Type B pancreatic cell (in vitro differentiated cells): ENCODE measurements around the gene CTAG2. TPM values are rescaled to one million over a fixed set of nuclear protein-coding genes. Genes with fewer than 3 reads are reported as not detected.
A peak's percentile ranks its signal among the peaks of the same experiment; 100 is the strongest.

Experiments used
- DNase-seq: peaks from one replicate; pipeline ENCODE4 v3.0.0; 2021; ENCODE audit warnings: mixed read lengths; ENCODE audit not compliant: unreplicated experiment; ENCODE audit errors: extremely low spot score
- H3K27ac Mint-ChIP-seq: 2 replicates; pipeline ENCODE4 v1.8.0; 2021; ENCODE audit warnings: mild to moderate bottlenecking, mixed read lengths
- H3K27me3 Mint-ChIP-seq: 2 replicates; pipeline ENCODE4 v1.8.0; 2021; ENCODE audit warnings: mixed read lengths
- H3K36me3 Mint-ChIP-seq: 2 replicates; pipeline ENCODE4 v1.8.0; 2021; ENCODE audit warnings: mixed read lengths
- H3K4me1 Mint-ChIP-seq: one replicate; pipeline ENCODE4 v1.8.0; 2021; ENCODE audit warnings: mixed read lengths; ENCODE audit not compliant: unreplicated experiment
- H3K4me3 Mint-ChIP-seq: 2 replicates; pipeline ENCODE4 v1.8.0; 2021; ENCODE audit warnings: mild to moderate bottlenecking, mixed read lengths
- H3K9me3 Mint-ChIP-seq: 2 replicates; pipeline ENCODE4 v1.8.0; 2021; ENCODE audit warnings: mixed read lengths
- CTCF ChIP-seq: fragments of 200-600 bp; sonication (generic); conservative IDR thresholded peaks from 2 replicates; pipeline ENCODE4 v1.5.0; 2021; ENCODE audit warnings: antibody characterized with exemption, mild to moderate bottlenecking
- total RNA-seq: library from RNA; stranded (reverse); gene quantifications from 2 replicates; pipeline ENCODE4 v1.2.1, GENCODE V29; 2021; ENCODE audit warnings: low replicate concordance

The CTAG2 gene
- total RNA-seq, 1 donor from 2014 or later, result not detected

GRCh38 chrX:154603438-154604430 lies 49.6 kb downstream of the CTAG2 start:
- H3K36me3 Mint-ChIP-seq, result no peaks in the 10 kb centered on the region
- peak; percentile 50 for DNase-seq
- H3K4me3 Mint-ChIP-seq, result no peak overlapping the region
- peaks cover 8% of the 10 kb centered on the region for H3K9me3 Mint-ChIP-seq
- peaks cover 27% of the 10 kb centered on the region for H3K27me3 Mint-ChIP-seq
- H3K4me1 Mint-ChIP-seq, result no peaks in the 10 kb centered on the region
- TF ChIP-seq CTCF, result no peak
- no peak overlapping the region for H3K27ac Mint-ChIP-seq

- Mint-ChIP-seq H3K4me3 (no peak overlapping the region), H3K36me3 (no peaks in the 10 kb centered on the region), H3K27me3 (peaks cover 27% of the 10 kb centered on the region), H3K4me1 (no peaks in the 10 kb centered on the region), H3K9me3 (peaks cover 10% of the 10 kb centered on the region), H3K27ac (no peak overlapping the region)
- no peak for TF ChIP-seq CTCF
- DNase-seq, result no peak
Observed at GRCh38 chrX:154602766-154603437, 50.5 kb downstream of the CTAG2 start.

DNA sequence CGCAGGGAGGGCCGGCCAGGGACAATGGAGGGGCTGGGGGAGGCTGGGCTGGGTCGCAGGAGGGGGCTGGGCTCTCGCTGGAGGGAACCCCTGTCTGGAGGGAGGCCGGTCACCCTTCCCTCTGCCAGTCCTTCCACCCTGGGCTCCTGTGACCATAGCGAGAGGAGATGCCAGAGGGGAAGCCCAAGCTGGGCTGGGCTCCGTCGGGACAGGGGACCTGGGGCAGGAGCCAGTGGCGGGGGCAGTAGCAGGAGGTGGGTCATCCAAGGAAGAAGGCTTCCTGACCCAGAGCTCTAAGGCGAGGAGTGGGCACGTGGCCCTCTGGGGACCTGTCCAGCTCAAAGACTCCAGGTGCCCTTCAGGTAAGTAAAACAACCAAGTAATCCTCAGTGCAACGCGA lies 51.2 kb downstream of the CTAG2 start:
- Mint-ChIP-seq H3K27ac (no peak overlapping the region), H3K4me1 (no peaks in the 10 kb centered on the region), H3K9me3 (peaks cover 13% of the 10 kb centered on the region), H3K36me3 (no peaks in the 10 kb centered on the region), H3K27me3 (peaks cover 27% of the 10 kb centered on the region), H3K4me3 (no peak overlapping the region)
- no peak for TF ChIP-seq CTCF
- DNase-seq, result peak; percentile 58

Other genes with a start within 250 kb of the CTAG2 start
- 13.3 and 14.4 TPM in 2 replicates for gene DNASE1L1, start 244.3 kb downstream of the CTAG2 start, total RNA-seq
- 30.5 and 46.1 TPM in 2 replicates for gene TAFAZZIN, start 242.0 kb downstream of the CTAG2 start, total RNA-seq
- gene ATP6AP1, start 224.9 kb downstream of the CTAG2 start, total RNA-seq, result 105 and 159 TPM in 2 replicates
- 105 and 159 TPM in 2 replicates for gene GDI1, start 216.4 kb downstream of the CTAG2 start, total RNA-seq
- 59.2 and 63.8 TPM in 2 replicates for gene FAM50A, start 209.4 kb downstream of the CTAG2 start, total RNA-seq
- gene PLXNA3, start 195.3 kb downstream of the CTAG2 start, total RNA-seq, result 62.9 and 85.1 TPM in 2 replicates
- gene LAGE3, start 174.3 kb downstream of the CTAG2 start, total RNA-seq, result 12.9 and 15.9 TPM in 2 replicates
- 23.3 and 28.7 TPM in 2 replicates for gene UBL4A, start 167.0 kb downstream of the CTAG2 start, total RNA-seq
- gene SLC10A3, start 162.9 kb downstream of the CTAG2 start, total RNA-seq, result 13.0 and 23.0 TPM in 2 replicates
- 34.1 and 35.9 TPM in 2 replicates for gene FAM3A, start 137.3 kb downstream of the CTAG2 start, total RNA-seq
- 41.3 and 57.9 TPM in 2 replicates for gene G6PD, start 106.7 kb downstream of the CTAG2 start, total RNA-seq
- 14.6 and 15.5 TPM in 2 replicates for gene IKBKG, start 106.0 kb downstream of the CTAG2 start, total RNA-seq
- not detected in 2 replicates for gene CTAG1A, start 68.4 kb downstream of the CTAG2 start, total RNA-seq
- not detected in 2 replicates for gene CTAG1B, start 34.3 kb downstream of the CTAG2 start, total RNA-seq
- 0.19 TPM in 1 of 2 replicates, not detected in the other for gene GAB3, start 97.5 kb upstream of the CTAG2 start, total RNA-seq
- gene DKC1, start 109.3 kb upstream of the CTAG2 start, total RNA-seq, result 52.0 and 62.7 TPM in 2 replicates
- gene MPP1, start 151.9 kb upstream of the CTAG2 start, total RNA-seq, result 10.4 and 13.8 TPM in 2 replicates
- gene SMIM9, start 181.1 kb upstream of the CTAG2 start, total RNA-seq, result not detected in 2 replicates
- gene F8A1, start 232.8 kb upstream of the CTAG2 start, total RNA-seq, result 16.1 and 20.7 TPM in 2 replicates